Measurements from ENCODE around the gene POR.

POR gene

DNA sequence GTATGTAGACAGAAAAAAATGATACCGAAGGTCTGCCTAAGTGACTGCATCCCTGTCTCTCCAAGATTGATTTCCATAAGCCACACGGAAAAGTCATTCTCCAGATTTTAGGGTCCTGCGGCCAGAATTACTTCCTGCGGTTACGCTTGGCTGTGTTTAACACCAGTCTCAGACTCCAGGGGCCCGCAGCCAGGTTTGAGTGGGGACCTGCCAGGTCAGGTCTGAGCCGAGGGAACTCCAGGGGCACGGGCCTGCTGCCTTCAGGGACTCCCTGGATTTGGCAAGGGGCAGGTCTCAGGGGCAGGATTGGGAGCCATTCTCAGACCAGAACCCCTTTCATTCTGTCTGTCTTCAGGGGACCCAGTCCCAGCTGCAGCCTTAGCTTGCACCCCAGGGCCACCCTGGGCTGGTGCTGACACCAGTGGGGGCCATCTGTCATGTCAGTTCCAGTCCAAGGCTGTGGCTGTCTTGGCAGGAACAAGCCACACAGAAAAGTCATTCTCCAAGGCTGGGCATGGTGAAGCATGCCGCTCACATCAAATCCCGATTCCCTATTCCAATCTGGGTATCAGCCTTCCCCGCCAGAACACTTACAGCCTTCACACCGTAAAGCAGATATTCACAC is 40.5 kb downstream of the POR start:
- DNase-seq, result no peak

DNA sequence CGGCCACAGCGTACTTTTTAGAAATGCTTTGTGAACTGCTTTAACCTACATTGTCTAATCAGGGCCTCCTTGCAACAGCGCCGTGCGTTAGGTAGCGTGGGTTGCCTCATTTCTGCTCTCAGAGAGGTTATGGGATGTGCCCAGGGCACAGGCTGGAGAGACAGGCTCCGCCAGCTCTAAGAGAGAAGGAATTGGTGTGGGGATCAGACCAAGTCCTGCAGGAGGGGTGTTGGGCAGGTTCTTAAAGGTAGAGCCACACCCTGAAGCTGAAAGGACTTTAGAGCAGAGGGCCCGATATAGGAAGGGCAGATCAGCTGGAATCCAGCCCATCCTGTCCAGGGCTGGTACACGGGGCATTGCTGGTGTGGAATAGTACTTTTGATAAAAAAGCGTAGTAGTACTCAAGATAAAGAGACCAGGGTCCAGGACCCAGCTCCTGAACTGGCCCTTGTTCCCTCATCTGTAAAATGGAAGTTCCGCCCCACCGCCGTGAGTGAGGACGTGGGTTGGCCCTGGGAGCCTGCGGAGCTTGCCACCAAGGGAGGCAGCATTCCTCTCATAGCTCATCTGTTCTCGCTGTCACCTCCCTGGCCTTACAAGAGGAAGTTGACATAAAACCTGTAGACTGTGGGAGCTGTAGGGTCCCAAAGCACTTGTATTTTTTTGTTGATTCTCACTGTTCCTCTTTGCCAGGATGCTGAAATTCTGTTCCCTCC is 42.2 kb downstream of the POR start:
- no peak for DNase-seq

DNA sequence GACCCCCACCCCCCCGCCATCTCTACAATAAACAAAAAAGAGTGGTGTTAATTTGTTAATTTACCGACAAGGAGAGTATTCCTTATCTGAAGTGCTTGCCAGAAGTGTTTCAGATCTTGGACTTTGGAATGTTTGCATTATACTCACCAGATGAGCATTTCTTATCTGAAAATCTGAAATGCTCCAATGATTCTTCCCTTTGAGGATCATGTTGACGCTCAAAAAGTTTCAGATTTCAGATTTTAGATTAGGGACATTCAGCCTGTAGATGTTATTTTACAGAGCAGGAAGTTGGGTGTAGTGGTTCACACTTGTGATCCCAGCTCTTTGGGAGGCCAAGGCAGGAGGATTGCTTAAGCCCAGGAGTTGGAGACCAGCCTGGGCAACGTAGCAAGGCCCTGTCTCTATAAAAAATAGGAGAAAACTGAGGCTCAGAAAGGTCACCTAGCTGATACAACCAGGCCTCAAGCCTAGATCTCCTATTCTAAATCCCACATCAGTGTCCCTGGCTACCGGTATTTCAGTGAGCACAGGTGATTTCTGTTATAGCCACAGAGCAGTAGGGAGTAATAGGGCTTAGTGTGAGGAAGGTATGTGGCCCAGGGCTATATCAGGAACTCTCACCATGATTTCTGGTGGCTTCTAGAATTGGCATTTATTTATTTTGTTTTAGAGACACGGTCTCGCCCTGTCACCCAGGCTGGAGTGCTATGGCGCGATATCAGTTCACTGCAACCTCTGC is 44.0 kb downstream of the POR start:
- peak; percentile 33 for DNase-seq

DNA sequence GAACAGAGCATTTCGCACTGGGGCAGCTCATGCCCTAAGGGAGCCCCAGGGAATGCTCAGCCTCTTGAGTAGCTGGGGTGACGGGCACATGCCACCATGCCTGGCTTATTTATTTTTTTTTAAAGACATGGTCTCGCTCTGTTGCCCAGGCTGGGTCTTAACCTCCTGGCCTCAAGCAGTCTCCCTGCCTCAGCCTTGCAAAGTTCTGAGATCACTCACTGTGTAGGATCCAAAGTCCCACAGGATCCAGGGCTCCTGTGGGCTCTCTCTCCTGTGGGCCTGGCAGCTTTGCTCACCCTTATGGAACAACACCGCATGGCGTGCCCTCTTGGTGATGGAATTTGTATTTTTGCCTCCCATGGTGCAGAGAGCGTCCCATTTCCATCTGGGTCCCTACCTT is 45.4 kb downstream of the POR start:
- no peak for DNase-seq

- DNase-seq, result no peak
Measured at GRCh38 chr7:75961218-75961617, 46.3 kb downstream of the POR start.

- DNase-seq, result peak; percentile 76
Measured at GRCh38 chr7:75962607-75963380, 47.8 kb downstream of the POR start.

DNA sequence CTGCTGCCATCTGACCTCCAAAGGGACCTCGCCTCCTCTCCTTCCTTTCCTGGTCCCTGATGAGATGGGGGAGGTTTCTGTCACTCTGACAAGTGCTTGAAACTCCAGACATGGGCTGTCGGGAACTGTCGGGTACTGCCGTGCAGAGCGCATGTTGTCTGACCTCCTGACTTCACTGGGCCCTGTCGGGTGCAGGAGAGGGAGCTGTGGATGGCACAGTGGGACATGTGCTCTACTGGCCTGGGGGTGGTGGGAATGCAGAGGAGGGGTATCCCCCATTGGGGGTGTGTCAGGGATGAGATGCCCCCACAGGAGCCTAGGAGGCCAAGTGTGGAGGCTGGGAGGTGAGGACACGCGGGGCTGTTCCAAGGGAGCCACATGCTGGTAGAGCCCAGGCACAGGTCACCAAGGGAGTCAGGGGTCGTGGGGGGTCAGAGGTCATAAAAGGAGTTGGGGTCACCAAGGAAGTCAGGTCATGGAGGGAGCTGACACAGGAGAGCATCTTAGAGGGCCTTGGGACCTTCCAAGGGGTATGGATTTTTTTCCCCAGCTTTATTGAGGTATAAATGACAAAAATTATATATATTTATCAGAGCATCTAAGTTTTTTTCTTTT is 48.5 kb downstream of the POR start:
- no peak for DNase-seq

GRCh38 chr7:75965617-75966016 is 50.7 kb downstream of the POR start:
- no peak for DNase-seq

- DNase-seq, result no peak
Measured at GRCh38 chr7:75966190-75966961, 51.4 kb downstream of the POR start.

- DNase-seq, result no peak
Measured at GRCh38 chr7:75967055-75967454, 52.1 kb downstream of the POR start.

- no peak for DNase-seq
Measured at GRCh38 chr7:75967487-75967997, 52.6 kb downstream of the POR start.

DNA sequence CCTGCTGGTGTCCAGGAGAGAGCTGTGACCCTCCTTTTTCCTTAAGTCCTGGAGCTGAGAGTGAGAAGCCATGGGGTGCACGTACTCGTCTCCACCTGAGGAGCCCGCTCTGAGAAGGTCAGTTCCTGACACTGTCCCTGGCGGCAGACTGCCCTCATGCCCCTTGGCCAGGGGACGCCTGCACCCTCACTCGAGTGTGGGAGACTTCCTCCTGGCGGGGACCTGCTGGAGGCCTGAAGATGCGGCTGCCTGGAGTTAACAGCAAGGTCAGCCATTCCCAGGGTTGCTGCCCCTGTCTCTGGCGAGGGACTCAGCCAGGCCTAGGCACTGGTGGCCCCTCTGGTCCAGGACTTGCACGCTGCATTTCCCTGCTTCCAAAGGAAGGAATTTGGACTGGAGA is 53.1 kb downstream of the POR start:
- DNase-seq, result no peak

- DNase-seq, result no peak
Measured at GRCh38 chr7:75968561-75969001, 53.6 kb downstream of the POR start.

DNA sequence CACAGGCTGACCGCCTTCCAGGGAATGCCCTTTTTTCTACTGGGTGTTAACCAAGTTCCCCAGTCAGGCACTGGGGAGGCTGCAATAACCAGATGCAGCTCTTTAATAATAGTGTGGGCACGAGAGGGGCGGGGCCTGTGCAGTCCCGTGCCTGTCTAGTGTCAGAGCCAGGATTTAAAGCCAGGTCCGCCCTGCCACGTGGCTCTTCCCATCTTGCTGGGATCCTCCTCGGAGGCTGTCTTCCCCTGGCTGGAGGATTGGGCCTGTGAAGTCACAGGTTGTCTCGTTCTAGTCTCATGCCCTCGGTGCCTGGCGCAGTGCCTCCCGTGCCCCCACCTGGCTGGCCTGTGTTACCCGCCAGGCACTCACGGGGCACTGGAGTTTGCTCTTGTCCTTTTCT is 54.2 kb downstream of the POR start:
- DNase-seq, result no peak

DNA sequence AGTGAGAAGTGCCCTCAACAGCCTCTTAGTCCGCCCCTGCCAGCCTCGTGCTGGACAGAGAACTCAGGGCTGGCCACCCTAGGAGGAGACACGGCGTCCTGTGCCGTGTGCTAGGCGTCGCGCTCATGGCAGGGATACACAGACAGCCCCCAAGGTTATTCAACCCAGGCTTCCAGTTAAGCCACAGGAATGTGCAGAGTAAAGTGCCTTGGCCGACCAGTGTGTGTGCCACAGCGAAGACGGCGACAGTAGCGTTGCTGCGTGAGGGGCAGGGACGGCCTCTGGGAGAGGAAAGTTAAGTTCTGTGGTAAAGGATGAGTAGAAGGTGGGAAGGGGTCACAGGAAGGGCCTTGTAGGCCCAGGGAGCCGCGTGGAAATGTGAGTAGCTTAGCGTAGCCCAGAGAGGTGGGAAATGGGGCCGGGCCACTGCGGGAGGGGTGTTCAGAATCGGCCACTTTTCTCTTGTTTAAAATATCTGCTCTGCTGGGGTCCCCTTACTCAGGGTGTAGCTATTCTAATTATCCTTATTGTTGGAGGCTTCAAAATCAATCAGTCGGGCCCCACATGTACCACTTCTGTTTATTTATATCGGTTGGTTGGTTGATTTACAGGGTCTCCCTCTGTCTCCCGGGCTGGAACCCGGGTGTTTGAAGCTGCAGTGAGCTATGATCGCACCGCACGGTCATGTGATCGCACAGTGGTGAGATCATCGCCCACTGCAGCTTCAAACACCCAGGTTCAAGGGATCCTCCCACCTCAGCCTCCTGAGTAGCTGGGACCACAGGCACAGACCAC is 54.9 kb downstream of the POR start:
- DNase-seq, result no peak

- DNase-seq, result no peak
Measured at GRCh38 chr7:75971309-75971960, 56.5 kb downstream of the POR start.

DNA sequence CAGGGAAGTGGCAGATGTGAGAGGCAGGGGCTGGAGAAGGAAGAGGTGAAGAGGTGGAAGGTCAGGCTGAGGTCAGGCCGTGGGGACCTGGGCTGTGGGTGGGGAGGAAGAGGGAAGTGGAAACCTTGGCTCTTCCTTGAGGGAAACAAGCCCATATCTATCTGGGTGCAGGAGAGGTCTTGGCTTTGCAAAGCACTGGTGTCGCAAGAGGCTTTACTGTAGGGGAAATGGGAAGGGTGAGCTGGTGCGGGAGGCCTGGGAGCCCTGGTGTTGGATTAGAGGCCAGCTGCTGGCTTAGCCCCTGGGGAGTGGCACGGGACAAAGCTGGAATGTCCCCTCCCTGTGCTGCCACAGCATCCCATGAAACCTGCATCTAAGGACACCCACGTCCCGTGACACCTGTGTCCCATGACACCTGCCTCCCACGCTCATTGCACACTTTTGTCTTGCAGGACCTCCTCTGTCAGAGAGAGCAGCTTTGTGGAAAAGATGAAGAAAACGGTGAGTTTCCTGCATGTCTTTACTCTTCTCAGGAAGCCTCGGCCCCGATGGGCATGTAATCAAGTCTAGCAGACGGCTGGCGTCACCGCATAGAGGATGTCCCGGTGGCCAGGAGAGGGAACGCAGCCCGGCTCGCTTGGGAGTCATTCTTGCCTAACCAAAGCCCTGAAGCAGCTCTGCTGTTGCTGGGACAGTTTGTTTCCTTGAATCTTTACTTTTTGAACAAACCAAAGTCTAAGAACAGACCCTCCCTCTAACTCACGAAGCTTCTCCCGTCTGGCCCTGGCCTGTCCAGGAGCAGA is 57.2 kb downstream of the POR start:
- no peak for DNase-seq

- DNase-seq, result no peak
Measured at GRCh38 chr7:75977743-75978142, 62.8 kb downstream of the POR start.

DNA sequence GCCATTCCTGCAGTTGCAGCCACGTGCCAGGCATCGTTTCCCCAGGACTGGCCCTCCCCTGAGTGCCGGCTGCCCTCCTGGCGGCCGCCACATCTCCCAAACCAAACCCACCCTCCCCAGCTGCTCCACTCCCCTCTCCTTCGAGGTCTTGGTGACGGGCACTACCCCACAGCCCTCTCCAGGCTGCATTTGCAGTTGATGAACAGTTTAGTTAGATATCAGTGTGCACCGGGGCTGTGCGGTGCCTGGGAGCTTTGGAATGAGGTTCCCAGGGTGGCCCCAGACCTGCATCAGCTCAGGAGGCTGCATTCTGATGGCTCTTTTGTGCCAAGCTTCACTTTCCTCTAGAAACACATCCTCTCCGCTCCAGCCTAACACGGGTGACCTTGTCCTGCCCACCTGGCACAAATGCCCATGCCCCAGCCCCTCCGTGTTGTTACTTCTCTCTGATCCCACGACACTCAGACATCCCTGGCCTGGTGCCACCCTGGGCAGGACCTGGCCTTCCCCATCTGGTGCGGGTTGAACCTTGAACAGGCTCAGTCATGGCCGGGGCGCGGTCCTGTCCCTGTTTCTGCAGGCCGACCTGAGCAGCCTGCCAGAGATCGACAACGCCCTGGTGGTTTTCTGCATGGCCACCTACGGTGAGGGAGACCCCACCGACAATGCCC is 64.9 kb downstream of the POR start:
- no peak for DNase-seq
